ENCODE data around the gene RNF39. TPM values are rescaled to one million over a fixed set of nuclear protein-coding genes. Genes with fewer than 3 reads are reported as not detected.

RNF39 gene
- total and polyA plus RNA-seq, 2 of the 13 experiments (the other 11 are each of a cell fraction or from before 2014, with no cell fraction given): 0.13 to 1.8 TPM

- TF ChIP-seq MLX (CRISPR knock-in tag; IDR thresholded peaks at IDR 0.05): no peak
- peak; percentile 98 for TF ChIP-seq THAP9 (CRISPR knock-in tag; IDR thresholded peaks at IDR 0.05; ENCODE audit: borderline replicate concordance)
- TF ChIP-seq ZNF790 (CRISPR knock-in tag; IDR thresholded peaks at IDR 0.05; ENCODE audit: borderline replicate concordance): peak; percentile 36; the same call in 1 of the 2 replicates
- TF ChIP-seq DR1 (CRISPR knock-in tag; IDR thresholded peaks at IDR 0.05): 0 out of 2 replicates have a peak, but pooled peaks have one; percentile 27
- TF ChIP-seq ZSCAN29 (CRISPR knock-in tag; conservative IDR thresholded peaks at IDR 0.05): peak; percentile 92
- no peak for TF ChIP-seq HNF4G (IDR thresholded peaks at IDR 0.05; ENCODE audit: borderline replicate concordance, low read depth, low read length)
- peak; percentile 57; the same call in 1 of the 2 replicates for TF ChIP-seq HNF4G (CRISPR knock-in tag; IDR thresholded peaks at IDR 0.05; ENCODE audit: borderline replicate concordance, low read depth)
- peak; percentile 50; the same call in 1 of the 2 replicates for TF ChIP-seq ZNF709 (CRISPR knock-in tag; IDR thresholded peaks at IDR 0.05)
- TF ChIP-seq ZNF615 (CRISPR knock-in tag; IDR thresholded peaks at IDR 0.05; ENCODE audit: borderline replicate concordance): no peak
- no peak for TF ChIP-seq XBP1 (CRISPR knock-in tag; IDR thresholded peaks at IDR 0.05)
- TF ChIP-seq HMGA1 (CRISPR knock-in tag; conservative IDR thresholded peaks at IDR 0.05): no peak
- no peak for TF ChIP-seq ZNF207 (IDR thresholded peaks at IDR 0.05; ENCODE audit: borderline replicate concordance)
- peak; percentile 40; the same call in 1 of the 2 replicates for TF ChIP-seq BRCA1 (CRISPR knock-in tag; IDR thresholded peaks at IDR 0.05)
- TF ChIP-seq TRIM22 (IDR thresholded peaks at IDR 0.05): no peak
- no peak for TF ChIP-seq ONECUT2 (CRISPR knock-in tag; IDR thresholded peaks at IDR 0.05)
- peak; percentile 99 for TF ChIP-seq ARID4A (CRISPR knock-in tag; IDR thresholded peaks at IDR 0.05; ENCODE audit: borderline replicate concordance)
- no peak for TF ChIP-seq ZBTB20 (CRISPR knock-in tag; IDR thresholded peaks at IDR 0.05; ENCODE audit: borderline replicate concordance, low read depth)
- TF ChIP-seq HES4 (CRISPR knock-in tag; IDR thresholded peaks at IDR 0.05; ENCODE audit: borderline replicate concordance): no peak
- 0 out of 2 replicates have a peak, but pooled peaks have one; percentile 46 for TF ChIP-seq ZNF766 (CRISPR knock-in tag; IDR thresholded peaks at IDR 0.05; ENCODE audit: borderline replicate concordance)
- peak; percentile 84 for TF ChIP-seq YEATS4 (CRISPR knock-in tag; IDR thresholded peaks at IDR 0.05; ENCODE audit: borderline replicate concordance)
These were observed 8.8 kb downstream of the RNF39 start, which contains the start of gene PPP1R11 (continued) for GRCh38 chr6:30066577-30067459.

Data from HepG2 (cell line).